ENCODE results near the gene TXNDC17. TPM values are rescaled to one million over a fixed set of nuclear protein-coding genes. Genes with fewer than 3 reads are reported as not detected.

Gene TXNDC17
- total and polyA plus RNA-seq, 2 of the 13 experiments (the other 11 are each of a cell fraction or from before 2014, with no cell fraction given) = 188 to 266 TPM

DNA sequence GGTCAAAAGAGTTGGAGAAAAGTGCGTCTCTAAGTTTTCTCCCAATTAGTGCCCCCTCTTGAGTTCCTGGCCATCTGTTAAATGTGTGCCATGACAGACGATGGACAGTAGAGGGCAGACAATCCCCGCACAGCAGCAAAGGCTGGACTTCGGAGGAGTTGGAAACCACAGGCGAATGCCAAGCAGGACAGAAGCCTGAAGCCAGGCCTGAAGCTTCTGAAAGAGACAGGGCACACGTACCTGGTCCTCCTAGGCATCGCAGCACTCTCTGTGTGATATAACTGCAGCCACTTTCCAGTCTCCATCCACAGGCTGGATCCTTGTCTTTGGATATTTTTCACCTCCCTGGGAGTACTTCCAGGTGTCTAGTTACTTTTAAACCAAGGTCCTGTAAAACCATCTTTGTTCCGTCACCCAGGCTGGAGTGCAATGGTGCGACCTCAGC is 25.2 kb downstream of the TXNDC17 start (continued):
- TF ChIP-seq, protein P1, sequence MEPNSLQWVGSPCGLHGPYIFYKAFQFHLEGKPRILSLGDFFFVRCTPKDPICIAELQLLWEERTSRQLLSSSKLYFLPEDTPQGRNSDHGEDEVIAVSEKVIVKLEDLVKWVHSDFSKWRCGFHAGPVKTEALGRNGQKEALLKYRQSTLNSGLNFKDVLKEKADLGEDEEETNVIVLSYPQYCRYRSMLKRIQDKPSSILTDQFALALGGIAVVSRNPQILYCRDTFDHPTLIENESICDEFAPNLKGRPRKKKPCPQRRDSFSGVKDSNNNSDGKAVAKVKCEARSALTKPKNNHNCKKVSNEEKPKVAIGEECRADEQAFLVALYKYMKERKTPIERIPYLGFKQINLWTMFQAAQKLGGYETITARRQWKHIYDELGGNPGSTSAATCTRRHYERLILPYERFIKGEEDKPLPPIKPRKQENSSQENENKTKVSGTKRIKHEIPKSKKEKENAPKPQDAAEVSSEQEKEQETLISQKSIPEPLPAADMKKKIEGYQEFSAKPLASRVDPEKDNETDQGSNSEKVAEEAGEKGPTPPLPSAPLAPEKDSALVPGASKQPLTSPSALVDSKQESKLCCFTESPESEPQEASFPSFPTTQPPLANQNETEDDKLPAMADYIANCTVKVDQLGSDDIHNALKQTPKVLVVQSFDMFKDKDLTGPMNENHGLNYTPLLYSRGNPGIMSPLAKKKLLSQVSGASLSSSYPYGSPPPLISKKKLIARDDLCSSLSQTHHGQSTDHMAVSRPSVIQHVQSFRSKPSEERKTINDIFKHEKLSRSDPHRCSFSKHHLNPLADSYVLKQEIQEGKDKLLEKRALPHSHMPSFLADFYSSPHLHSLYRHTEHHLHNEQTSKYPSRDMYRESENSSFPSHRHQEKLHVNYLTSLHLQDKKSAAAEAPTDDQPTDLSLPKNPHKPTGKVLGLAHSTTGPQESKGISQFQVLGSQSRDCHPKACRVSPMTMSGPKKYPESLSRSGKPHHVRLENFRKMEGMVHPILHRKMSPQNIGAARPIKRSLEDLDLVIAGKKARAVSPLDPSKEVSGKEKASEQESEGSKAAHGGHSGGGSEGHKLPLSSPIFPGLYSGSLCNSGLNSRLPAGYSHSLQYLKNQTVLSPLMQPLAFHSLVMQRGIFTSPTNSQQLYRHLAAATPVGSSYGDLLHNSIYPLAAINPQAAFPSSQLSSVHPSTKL (CRISPR knock-in tag; IDR thresholded peaks at IDR 0.05) = peak; percentile 29; the same call in 1 of the 2 replicates
- TF ChIP-seq ZNF331 (CRISPR knock-in tag; IDR thresholded peaks at IDR 0.05) (peak; percentile 43; the same call in 1 of the 2 replicates), STAG1 (CRISPR knock-in tag; IDR thresholded peaks at IDR 0.05) (peak; percentile 98), MEF2D (CRISPR knock-in tag; IDR thresholded peaks at IDR 0.05) (0 out of 2 replicates have a peak, but pooled peaks have one; percentile 51), NR2F6 (IDR thresholded peaks at IDR 0.05) (no peak), NR2F6 (CRISPR knock-in tag; IDR thresholded peaks at IDR 0.05) (no peak), TCF12 (IDR thresholded peaks at IDR 0.05) (no peak), TCF12 (CRISPR knock-in tag; IDR thresholded peaks at IDR 0.05) (0 out of 2 replicates have a peak, but pooled peaks have one; percentile 50), FOSL2 (CRISPR knock-in tag; IDR thresholded peaks at IDR 0.05) (peak; percentile 28; the same call in 1 of the 2 replicates), CBX5 (CRISPR knock-in tag; IDR thresholded peaks at IDR 0.05; ENCODE audit: borderline replicate concordance) (0 out of 2 replicates have a peak, but pooled peaks have one; percentile 30), XRCC5 (optimal IDR thresholded peaks at IDR 0.05; ENCODE audit: low read length) (peak; percentile 61), SRSF4 (IDR thresholded peaks at IDR 0.05; ENCODE audit: low read depth, low read length, poor library complexity, severe bottlenecking) (no peak), ELF3 (CRISPR knock-in tag; IDR thresholded peaks at IDR 0.05) (peak; percentile 44; the same call in 1 of the 2 replicates), PITX1 (CRISPR knock-in tag; IDR thresholded peaks at IDR 0.05) (peak; percentile 61), RARA (CRISPR knock-in tag; IDR thresholded peaks at IDR 0.05) (0 out of 2 replicates have a peak, but pooled peaks have one; percentile 18), SIX1 (CRISPR knock-in tag; IDR thresholded peaks at IDR 0.05; ENCODE audit: borderline replicate concordance) (no peak), RFXANK (CRISPR knock-in tag; IDR thresholded peaks at IDR 0.05) (no peak), YY1 (IDR thresholded peaks at IDR 0.05; ENCODE audit: insufficient read depth, insufficient replicate concordance, low read depth, low read length) (peak; percentile 26)
- TF ChIP-seq, protein P2, sequence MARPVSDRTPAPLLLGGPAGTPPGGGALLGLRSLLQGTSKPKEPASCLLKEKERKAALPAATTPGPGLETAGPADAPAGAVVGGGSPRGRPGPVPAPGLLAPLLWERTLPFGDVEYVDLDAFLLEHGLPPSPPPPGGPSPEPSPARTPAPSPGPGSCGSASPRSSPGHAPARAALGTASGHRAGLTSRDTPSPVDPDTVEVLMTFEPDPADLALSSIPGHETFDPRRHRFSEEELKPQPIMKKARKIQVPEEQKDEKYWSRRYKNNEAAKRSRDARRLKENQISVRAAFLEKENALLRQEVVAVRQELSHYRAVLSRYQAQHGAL (CRISPR knock-in tag; IDR thresholded peaks at IDR 0.05; ENCODE audit: not compliant biosample characterization) = no peak
- TF ChIP-seq, protein P3, sequence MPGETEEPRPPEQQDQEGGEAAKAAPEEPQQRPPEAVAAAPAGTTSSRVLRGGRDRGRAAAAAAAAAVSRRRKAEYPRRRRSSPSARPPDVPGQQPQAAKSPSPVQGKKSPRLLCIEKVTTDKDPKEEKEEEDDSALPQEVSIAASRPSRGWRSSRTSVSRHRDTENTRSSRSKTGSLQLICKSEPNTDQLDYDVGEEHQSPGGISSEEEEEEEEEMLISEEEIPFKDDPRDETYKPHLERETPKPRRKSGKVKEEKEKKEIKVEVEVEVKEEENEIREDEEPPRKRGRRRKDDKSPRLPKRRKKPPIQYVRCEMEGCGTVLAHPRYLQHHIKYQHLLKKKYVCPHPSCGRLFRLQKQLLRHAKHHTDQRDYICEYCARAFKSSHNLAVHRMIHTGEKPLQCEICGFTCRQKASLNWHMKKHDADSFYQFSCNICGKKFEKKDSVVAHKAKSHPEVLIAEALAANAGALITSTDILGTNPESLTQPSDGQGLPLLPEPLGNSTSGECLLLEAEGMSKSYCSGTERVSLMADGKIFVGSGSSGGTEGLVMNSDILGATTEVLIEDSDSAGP (CRISPR knock-in tag; IDR thresholded peaks at IDR 0.05; ENCODE audit: borderline replicate concordance) = peak; percentile 76

All from HepG2 (cell line).